Occipital lobe (tissue), 2 donors: Measurements from ENCODE around the gene VAV3. TPM values are rescaled to one million over a fixed set of nuclear protein-coding genes. Genes with fewer than 3 reads are reported as not detected.

ENCODE experiments used
- DNase-seq: peaks from one replicate; lab custom pipeline; 2025; lab: John Stamatoyannopoulos, UW
- total RNA-seq: library from RNA; depleted of rRNA; stranded (reverse); fragments of >200 nt; gene quantifications from one replicate; pipeline ENCODE4 v1.2.3, GENCODE V29; 2014

VAV3 gene
- total RNA-seq, 1 donor from 2014 or later: 2.8 TPM

- peak; percentile 5 for DNase-seq
Observed at GRCh38 chr1:107936498-107937481, 28.2 kb downstream of the VAV3 start.

DNA sequence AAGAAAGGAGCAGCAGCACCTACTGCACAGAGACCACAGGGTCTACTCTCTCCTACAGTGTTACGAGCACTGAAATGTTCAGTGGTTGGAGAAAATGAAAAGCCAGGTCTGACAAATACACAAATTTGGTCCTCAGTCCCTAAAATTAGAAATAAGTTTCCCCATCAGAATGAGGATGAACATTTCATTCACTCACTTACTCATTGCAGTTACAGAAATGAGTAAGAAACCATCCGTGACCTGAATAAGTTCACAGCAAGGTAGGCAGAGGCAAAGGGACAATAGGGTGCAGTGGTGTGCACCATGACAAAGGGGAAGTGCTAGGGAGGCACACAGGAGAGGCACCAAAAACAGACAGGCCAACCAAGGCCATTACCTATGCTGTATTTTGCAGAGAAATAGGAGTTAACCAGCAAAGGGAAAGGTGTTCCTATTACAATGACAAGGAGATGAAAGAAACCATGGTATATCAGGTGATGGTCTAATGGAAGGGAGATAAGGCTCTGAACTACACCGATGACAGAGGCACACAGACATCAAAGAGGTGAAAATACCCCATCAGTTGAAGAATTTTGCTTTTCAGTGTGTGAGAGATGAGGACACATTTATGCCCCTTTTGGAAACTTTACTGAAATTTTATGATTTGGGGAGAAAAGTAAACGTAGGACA lies 29.4 kb downstream of the VAV3 start:
- DNase-seq: no peak

- no peak for DNase-seq
Observed at GRCh38 chr1:107934578-107934977, 30.4 kb downstream of the VAV3 start.

GRCh38 chr1:107933736-107934135 lies 31.2 kb downstream of the VAV3 start:
- no peak for DNase-seq

GRCh38 chr1:107930292-107930691 lies 34.7 kb downstream of the VAV3 start:
- DNase-seq: no peak

DNA sequence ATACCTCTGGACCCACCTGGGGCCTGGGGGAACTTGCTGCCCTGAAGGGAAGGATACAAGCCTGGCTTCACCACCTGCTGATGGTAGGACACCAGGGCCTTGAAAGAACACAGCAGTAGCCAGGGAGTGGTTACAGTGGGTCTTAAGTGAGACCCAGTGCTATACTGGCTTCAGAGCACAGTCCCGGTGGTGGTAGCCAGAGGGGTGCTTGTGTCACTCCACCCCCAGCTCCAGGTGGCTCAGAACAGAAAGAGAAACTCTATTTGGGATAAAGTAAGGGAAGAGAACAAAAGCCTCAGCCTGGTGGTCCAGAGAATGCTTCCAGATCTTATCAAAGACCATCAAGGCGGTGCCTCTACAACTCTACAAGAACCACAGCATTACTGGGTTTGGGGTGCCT lies 37.2 kb downstream of the VAV3 start:
- DNase-seq: no peak

DNA sequence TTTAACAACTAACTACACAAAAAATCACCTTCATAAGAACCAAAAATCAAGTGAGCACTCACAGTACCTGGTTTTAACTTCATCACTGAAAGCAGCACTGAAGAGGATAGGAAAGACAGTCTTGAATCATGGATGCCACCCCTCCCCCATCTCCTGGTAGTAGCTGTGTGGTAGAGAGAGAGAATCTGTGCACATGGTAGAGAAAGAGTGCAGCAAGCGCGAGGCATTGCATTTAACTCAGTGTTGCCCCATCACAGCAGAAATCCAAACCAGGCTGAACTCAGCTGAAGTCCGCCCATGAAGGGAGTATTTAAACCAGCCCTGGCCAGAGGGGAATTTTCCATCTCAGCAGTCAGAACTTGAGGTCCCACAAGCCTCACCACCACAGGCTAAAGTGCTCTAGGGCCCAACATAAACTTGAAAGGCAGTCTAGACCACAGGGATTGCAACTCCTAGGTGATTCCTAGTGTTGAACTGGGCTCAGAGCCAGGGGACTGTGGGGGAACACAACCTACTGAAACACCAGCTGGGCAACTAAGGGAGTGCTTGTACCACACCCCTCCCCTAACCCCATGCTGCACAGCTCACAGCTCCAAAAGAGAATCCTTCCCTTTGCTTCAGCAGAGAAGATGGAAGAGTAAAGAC lies 38.4 kb downstream of the VAV3 start:
- no peak for DNase-seq

GRCh38 chr1:107925565-107925964 lies 39.4 kb downstream of the VAV3 start:
- no peak for DNase-seq

- DNase-seq: no peak
Observed at GRCh38 chr1:107920999-107921398, 44.0 kb downstream of the VAV3 start.

GRCh38 chr1:107920561-107920960 lies 44.4 kb downstream of the VAV3 start:
- no peak for DNase-seq

DNA sequence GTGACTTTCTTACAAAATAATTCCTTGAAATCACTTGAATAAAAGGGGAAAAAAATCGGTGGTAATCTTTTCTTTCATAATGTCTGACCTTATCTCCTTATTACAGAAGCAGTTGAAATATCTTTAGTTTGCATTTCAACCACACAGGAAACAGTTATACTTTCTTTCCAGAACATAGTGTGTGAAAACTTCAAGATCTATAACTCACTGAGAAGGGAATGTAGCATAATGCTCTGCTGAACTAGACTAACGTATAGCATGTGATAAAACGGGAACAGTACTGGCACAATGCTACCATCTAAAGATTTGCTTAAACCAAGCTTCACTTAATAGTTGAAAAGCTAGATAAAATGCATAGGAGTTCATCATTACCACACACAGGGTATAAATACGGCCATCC lies 45.0 kb downstream of the VAV3 start:
- DNase-seq: no peak

GRCh38 chr1:107914119-107914765 lies 50.7 kb downstream of the VAV3 start:
- DNase-seq: no peak

GRCh38 chr1:107912656-107913055 lies 52.3 kb downstream of the VAV3 start:
- no peak for DNase-seq

GRCh38 chr1:107900090-107900945 lies 64.7 kb downstream of the VAV3 start:
- DNase-seq: no peak

DNA sequence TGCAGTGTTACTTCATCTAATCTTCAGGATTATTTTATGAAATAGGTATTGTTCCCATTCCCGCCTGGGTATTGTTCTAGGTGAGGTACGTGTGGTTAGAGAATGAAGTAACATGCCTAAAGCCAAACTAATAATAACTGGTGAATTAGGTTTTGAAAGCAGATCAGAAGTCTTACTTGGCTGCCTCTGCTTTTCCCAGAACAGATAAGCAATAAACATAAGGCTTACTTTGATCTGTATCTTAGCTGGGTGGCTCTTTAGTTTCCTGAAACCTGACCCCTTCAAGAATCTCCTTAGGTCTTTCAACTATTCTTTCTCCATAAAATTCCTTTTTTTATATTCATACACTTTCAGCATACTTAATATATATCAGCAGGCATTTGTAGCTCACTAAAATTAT lies 65.3 kb downstream of the VAV3 start:
- no peak for DNase-seq

DNA sequence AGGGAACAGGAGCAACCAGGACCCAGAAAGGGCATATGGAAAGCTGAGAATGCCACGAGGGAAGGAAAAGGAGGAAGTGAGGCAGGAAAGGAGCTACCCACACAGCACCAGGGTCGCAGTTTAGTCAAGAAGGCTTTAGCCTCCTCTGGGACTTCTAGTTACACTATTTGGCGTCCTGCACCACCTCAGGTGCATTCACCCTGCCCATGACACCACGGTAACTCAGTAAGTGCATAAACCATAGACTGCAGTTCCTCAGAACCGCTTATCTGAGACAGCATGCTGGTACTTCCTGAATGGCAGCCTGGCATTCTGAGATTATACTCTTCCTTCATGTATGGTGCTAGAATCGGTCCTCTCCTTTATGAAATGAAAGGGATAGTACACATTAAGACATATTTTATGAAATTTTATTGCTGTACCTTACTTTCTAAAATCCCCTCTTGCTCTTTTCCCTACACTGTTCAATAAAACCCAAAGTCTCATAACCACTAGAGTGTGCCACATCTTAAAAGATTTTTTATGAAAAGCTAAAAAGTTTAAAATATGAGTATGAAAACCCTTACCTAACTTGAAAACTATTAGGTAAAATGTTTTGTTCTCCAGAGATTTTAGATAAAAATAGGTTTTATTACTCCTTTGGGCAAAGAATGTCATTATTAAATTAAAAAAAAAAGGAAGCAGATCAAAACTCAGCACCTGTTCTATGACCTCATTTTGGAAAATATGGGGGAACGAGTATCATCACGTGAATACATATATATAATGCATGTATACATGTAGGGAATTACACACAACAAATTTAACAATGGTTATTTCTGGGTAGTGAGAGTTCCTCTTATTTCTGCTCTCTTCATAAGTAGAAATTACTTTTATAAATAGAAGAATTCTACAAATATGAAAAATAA lies 67.3 kb downstream of the VAV3 start:
- no peak for DNase-seq

- no peak for DNase-seq
Observed at GRCh38 chr1:107896936-107897335, 68.0 kb downstream of the VAV3 start.

GRCh38 chr1:107896401-107896800 lies 68.6 kb downstream of the VAV3 start:
- DNase-seq: no peak

DNA sequence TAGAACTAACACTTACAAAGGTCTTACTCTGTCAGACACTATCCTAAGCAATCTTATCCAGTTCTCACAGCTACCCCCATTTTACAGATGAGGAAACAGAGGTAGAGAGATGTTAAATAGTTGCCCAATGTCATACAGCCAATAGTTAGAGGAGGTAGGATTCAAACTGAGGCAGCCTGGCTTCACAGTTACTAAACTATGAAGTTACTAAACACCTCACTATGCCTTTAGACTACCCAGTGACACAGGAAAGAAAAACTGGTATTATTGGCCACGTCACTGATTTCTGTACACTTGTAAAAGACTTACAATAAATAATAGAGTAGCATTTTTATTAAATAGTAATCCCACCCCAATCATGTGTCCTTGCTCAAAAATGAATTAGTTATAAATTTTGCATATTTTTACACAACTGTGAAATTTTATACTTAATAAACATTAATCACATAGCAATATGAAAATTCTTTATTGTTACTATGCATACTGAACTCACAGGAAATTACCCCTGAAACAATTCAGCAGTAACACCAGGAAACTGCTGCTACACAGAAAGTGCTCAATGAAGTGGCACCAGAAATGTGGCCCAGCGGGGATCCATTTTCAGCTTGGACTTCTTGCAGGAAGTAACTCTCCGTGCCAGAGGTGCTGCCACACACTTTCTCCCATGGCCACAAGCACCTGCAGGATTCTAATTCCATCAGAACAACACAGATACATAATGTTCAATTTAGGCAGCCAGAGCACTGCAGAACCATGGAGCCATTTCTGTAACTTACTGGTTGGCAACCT lies 69.4 kb downstream of the VAV3 start:
- DNase-seq: no peak
